ENCODE results near the gene B9D2. TPM values are rescaled to one million over a fixed set of nuclear protein-coding genes. Genes with fewer than 3 reads are reported as not detected.

B9D2 gene
- total RNA-seq, 2 donors from 2014 or later: 3.7 to 4.2 TPM

Other genes starting within 250 kb of the B9D2 start
- gene CYP2F1, start 249.7 kb downstream of the B9D2 start, total RNA-seq: not detected
- 1 to 10 TPM; 1.2 to 1.4 TPM for gene CYP2S1, start 170.9 kb downstream of the B9D2 start, total RNA-seq
- 100 to 1,000 TPM; 133 to 147 TPM for gene AXL, start 144.9 kb downstream of the B9D2 start, total RNA-seq
- 100 to 1,000 TPM; 150 to 157 TPM for gene HNRNPUL1, start 99.8 kb downstream of the B9D2 start, total RNA-seq
- gene CCDC97, start 54.0 kb downstream of the B9D2 start, total RNA-seq: 10 to 100 TPM; 17.5 to 23.9 TPM
- 10 to 100 TPM; 43.8 to 61.5 TPM for gene TGFB1, start 10.2 kb downstream of the B9D2 start, total RNA-seq
- 1 to 10 TPM; 6.4 to 8.3 TPM for gene TMEM91, start 12.4 kb upstream of the B9D2 start, total RNA-seq
- gene EXOSC5, start 33.2 kb upstream of the B9D2 start, total RNA-seq: 1 to 10 TPM; 7.2 to 7.3 TPM
- gene BCKDHA, start 33.7 kb upstream of the B9D2 start, total RNA-seq: 10 to 100 TPM in 1 of 2 donors, 1 to 10 TPM in 1; 8.5 to 15.7 TPM
- gene B3GNT8, start 63.2 kb upstream of the B9D2 start, total RNA-seq: 1 to 10 TPM; 3.3 to 4.2 TPM
- 10 to 100 TPM; 30.5 to 30.7 TPM for gene DMAC2, start 75.8 kb upstream of the B9D2 start, total RNA-seq
- not detected for gene ERICH4, start 79.0 kb upstream of the B9D2 start, total RNA-seq
- 1 to 10 TPM in 1 of 2 donors, under 1 TPM in 1; 0.48 to 2.5 TPM for gene CEACAM21, start 212.0 kb upstream of the B9D2 start, total RNA-seq